CD4-positive, alpha-beta T cell treated with Interferon gamma for 1 hour (primary cell): ENCODE data around the gene INCA1.

ENCODE experiments used
- DNase-seq: peaks from one replicate; pipeline ENCODE4 v3.0.0-alpha.2; 2020

INCA1 gene

GRCh38 chr17:4969551-4970173 is 27.7 kb downstream of the INCA1 start:
- no peak for DNase-seq

GRCh38 chr17:4969047-4969550 is 28.2 kb downstream of the INCA1 start:
- DNase-seq: no peak

- no peak for DNase-seq
These were observed 28.8 kb downstream of the INCA1 start for GRCh38 chr17:4968486-4969046.

GRCh38 chr17:4967539-4968485 is 29.5 kb downstream of the INCA1 start, which contains the start of gene SPAG7:
TSS of gene SPAG7 (minus strand) at chr17:4967817. CDS start at chr17:4967804, 13 bp downstream.
- peak; percentile 93 for DNase-seq

GRCh38 chr17:4966844-4967538 is 30.3 kb downstream of the INCA1 start:
- DNase-seq: peak; percentile 99

- no peak for DNase-seq
These were observed 31.9 kb downstream of the INCA1 start for GRCh38 chr17:4965311-4965986.

GRCh38 chr17:4960279-4960922 is 36.9 kb downstream of the INCA1 start:
- no peak for DNase-seq

- DNase-seq: no peak
These were observed 37.9 kb downstream of the INCA1 start for GRCh38 chr17:4959261-4959965.

- no peak for DNase-seq
These were observed 39.2 kb downstream of the INCA1 start for GRCh38 chr17:4958102-4958501.

- DNase-seq: no peak
These were observed 40.7 kb downstream of the INCA1 start for GRCh38 chr17:4956493-4957061.

GRCh38 chr17:4955091-4955490 is 42.2 kb downstream of the INCA1 start:
- DNase-seq: no peak

- DNase-seq: no peak
These were observed 43.8 kb downstream of the INCA1 start for GRCh38 chr17:4953451-4953961.

GRCh38 chr17:4951486-4951885 is 45.8 kb downstream of the INCA1 start:
- DNase-seq: no peak

GRCh38 chr17:4950746-4951204 is 46.5 kb downstream of the INCA1 start, which contains the start of gene ENO3:
TSS of gene ENO3 (plus strand) at chr17:4951119. CDS start at chr17:4951830, 711 bp downstream.
- no peak for DNase-seq

- no peak for DNase-seq
These were observed 47.1 kb downstream of the INCA1 start for GRCh38 chr17:4950075-4950745.

- peak; percentile 84 for DNase-seq
These were observed 47.8 kb downstream of the INCA1 start for GRCh38 chr17:4949321-4950074.

- DNase-seq: peak; percentile 82
These were observed 48.4 kb downstream of the INCA1 start for GRCh38 chr17:4948931-4949320.

GRCh38 chr17:4948166-4948930 is 49.0 kb downstream of the INCA1 start, which contains the start of gene PFN1:
TSS of gene PFN1 (minus strand) at chr17:4948530. CDS start at chr17:4948394, 136 bp downstream.
- peak; percentile 92 for DNase-seq
